Suprapubic skin (tissue), 4 donors: ENCODE measurements around the gene EGFL7.

Source experiments
- POLR2A ChIP-seq, 2 donors: fragments of 450-650 bp; IDR thresholded peaks; one replicate each; pipeline ENCODE4 v1.6.1; 2017; ENCODE audit warnings: antibody characterized with exemption in 2 of 2, mild to moderate bottlenecking in 2 of 2, moderate library complexity in 2 of 2
- POLR2AphosphoS5 ChIP-seq, 3 donors: sonication (generic); formaldehyde crosslinking; IDR thresholded peaks; one replicate each; pipeline ENCODE4 v1.6.1; 2017; ENCODE audit warnings: antibody characterized with exemption in 3 of 3
- TF ChIP-seq, protein P1 (sequence below), 2 donors: fragments of 200-600 bp in 1 of 2; fragments of 450-650 bp in 1 of 2; sonication (generic) in 1 of 2; IDR thresholded peaks; one replicate each; pipeline ENCODE4 v1.5.1; 2016 to 2019; ENCODE audit warnings: antibody characterized with exemption in 2 of 2, mild to moderate bottlenecking in 1 of 2, moderate library complexity in 1 of 2

DNA sequence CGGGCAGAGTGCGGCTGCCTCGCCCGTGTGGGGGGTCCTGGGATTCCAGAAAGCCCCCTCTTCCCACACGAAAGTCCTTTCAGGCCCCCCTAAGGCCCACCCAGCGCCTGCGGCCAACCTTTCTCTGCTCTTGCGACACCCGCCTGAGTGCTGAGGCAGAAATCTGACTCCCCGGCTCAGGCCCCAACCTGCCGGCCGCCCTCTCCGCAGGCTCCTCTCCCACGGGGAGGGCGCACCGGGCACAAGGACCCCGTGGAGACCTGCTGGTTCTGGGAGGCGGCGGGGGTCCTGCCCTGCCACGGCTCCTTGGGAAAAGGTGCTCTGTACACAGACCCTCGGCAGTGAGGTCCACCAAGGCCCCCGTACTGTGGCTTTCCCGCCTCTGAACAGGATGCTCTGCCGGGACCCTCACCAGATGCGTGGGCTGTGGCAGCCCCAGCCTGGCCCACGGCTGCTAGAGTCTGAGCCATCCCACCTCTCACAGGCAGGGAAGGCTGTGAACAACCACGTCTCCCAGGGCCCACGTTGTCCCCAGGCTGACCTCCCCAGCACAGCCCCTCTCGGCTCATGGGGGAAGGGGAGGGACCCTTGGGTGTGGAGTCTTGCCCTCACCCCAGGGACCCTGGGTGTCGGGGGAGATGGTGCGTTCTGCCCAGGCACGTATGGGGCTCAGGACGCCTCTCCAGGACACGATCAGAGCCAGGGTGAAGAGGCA is 41.5 kb upstream of the EGFL7 start:
- TF ChIP-seq POLR2AphosphoS5 (IDR thresholded peaks at IDR 0.05) = no peak
- TF ChIP-seq POLR2A (IDR thresholded peaks at IDR 0.05) = no peak
- TF ChIP-seq, protein P1, sequence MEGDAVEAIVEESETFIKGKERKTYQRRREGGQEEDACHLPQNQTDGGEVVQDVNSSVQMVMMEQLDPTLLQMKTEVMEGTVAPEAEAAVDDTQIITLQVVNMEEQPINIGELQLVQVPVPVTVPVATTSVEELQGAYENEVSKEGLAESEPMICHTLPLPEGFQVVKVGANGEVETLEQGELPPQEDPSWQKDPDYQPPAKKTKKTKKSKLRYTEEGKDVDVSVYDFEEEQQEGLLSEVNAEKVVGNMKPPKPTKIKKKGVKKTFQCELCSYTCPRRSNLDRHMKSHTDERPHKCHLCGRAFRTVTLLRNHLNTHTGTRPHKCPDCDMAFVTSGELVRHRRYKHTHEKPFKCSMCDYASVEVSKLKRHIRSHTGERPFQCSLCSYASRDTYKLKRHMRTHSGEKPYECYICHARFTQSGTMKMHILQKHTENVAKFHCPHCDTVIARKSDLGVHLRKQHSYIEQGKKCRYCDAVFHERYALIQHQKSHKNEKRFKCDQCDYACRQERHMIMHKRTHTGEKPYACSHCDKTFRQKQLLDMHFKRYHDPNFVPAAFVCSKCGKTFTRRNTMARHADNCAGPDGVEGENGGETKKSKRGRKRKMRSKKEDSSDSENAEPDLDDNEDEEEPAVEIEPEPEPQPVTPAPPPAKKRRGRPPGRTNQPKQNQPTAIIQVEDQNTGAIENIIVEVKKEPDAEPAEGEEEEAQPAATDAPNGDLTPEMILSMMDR (IDR thresholded peaks at IDR 0.05) = no peak
